NCI-H2196 treated with DMSO at 0.1 percent for 48 hours (cell line): Measurements from ENCODE around the gene CLEC11A.
A peak's percentile ranks its signal among the peaks of the same experiment; 100 is the strongest.

ENCODE experiments used
- DNase-seq: peaks from one replicate; lab custom pipeline; 2025; ENCODE audit not compliant: unreplicated experiment; lab: John Stamatoyannopoulos, UW

Gene CLEC11A

DNA sequence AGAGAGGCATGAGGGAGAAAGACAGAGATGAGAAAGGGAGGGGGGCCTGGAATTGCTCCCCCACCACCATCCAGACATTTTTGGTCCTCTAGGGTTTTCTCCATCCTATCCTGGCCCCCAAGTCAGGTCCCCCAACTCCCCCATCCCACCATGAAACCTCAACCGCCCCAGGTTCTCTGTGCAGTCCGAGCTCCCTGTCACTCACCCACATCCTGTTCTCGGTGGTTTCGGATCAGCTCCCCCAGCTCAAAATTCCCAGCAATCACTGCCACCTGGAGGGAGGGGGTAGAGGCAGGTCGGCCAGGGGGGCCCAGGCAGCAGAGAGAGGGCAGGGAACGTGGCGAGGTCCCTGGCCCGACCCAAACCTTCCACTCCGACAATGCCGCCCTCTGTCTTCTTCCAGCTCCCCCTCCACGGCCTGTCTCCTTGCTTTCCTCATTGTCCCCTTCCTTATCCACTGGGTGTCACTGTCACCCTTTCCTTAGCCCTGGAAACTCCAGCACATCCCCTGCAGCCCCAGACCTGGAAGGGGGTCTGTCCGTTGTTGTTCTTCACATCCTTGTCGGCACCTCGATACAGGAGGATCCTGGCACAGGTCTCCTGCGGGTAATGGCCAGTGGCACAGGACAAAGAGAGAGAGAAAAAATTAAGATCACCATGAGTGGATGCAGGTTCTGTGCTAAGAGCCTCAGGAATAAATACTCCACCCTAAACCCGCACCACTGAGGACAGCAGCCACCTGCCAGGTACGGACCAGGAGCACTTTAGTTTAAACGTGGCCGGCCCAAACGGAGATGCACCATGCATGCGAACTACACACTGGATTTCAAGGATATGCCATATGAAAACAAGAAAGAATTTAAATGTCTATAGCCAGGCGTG, 19.0 kb upstream of the CLEC11A start:
- DNase-seq, result no peak

DNA sequence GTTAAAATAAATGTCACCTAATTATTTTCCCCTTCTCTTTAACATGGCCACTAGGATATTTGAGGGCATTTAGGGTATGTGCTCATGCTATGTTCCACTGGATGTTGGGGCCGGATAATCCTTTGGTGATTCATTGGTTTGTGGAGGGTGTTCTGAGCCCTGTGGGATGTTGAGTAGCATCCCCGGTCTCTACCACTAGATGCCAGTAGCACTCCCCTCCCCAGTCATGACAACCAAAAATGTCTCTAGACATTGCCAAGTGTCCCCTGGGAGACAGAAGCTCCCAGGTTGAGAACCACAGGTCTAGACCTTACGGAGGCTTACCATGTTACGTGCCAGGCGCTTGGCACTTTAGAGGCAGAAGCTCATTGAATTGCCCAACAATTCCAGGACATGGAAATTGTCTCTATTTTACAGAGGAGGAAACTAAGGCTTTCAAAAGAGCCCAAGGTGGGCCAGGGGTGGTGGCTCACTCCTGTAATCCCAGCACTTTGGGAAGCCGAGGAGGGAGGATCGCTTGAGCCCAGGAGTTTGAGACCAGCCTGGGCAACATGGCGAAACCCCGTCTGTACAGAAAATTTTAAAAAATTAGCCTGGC, 17.6 kb upstream of the CLEC11A start:
- peak; percentile 39 for DNase-seq

DNA sequence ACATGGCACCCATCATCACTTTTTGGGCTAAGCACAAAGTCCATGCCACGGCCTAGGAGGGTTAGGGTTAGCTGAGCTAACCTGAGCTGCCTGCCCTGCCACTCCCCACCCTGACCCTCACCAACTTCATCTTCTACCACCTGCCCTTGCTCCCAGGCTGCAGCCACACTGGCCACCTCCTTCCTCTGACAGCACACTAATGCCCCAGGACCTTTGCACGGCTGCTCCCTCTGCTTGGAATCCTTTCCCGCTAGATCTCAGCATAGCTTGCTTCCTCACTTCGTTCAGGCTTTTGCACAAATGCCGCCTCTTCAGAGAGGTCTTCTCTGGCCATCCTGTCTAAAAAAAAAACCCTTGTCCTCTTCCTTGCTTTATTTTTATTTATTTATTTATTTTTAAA, 16.8 kb upstream of the CLEC11A start:
- DNase-seq, result no peak

DNA sequence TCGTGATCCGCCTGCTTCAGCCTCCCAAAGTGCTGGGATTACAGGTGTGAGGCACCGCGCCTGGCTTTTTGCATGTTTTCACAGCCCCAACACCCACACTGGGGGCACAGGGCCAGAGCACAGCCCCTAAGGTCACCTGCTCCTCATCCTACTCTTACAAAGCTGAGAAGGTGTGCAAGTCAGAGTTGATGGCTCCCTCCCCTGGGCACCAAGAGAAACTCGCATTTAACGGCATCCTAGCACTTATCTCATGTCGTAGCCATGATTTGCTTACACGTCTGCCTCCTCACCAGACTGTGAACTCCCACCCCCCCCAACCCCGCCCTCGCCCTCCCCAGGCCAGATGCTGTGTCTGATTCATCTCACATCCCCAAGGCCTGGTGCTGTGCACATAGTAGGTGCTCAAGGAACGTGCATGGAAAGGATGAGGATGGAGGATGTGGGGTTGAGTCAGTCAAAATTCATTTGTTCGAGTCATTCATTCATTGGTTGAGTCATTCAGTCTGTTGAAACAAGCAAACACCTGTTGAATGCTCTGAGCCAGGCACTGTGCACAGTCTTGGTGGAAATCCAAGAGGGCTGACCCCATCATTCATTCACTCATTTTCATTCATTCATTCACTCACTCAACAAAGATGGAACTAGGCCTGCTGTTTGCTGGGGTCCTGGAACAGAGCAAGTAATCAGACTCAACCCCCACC, 14.8 kb upstream of the CLEC11A start:
- DNase-seq, result no peak

DNA sequence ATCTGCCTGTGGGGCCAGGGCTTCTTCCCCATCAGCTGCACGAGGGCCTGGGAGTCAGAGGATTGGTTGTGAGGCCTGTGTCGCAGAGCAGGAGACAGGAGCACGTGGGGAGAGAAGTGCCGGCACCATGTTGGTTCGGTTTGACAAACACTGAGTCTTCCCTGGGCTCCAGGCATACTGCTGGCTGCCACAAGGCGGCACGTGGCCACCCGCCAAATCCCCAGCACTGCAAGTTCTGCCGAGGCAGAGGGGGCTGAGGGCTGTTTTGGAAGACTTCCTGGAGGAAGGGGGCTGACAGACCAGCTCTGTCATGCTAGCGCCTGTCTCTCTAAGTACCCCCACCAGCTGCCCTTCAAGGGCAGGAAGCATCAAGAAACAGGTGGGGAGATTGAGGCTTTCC, 13.1 kb upstream of the CLEC11A start:
- peak; percentile 68 for DNase-seq

DNA sequence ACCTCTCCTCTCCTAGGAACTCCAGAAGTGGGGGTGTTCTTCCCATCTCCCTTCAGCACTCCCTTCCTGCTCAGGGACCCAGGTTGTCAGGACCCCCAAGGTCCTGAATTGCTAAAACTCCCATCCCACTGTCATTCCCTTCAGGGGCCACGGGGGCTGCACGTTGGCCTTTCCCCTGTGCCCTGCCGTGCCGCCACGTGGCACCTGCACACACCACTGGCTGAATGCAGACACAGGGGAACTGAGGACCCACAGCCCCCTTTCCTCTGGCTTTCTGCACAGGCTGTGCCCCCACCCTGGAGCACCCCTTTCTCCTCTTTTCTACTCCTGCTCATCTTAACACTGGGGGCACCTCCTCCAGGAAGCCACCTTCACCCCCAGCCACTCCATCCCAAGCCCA, 12.6 kb upstream of the CLEC11A start:
- DNase-seq, result no peak

DNA sequence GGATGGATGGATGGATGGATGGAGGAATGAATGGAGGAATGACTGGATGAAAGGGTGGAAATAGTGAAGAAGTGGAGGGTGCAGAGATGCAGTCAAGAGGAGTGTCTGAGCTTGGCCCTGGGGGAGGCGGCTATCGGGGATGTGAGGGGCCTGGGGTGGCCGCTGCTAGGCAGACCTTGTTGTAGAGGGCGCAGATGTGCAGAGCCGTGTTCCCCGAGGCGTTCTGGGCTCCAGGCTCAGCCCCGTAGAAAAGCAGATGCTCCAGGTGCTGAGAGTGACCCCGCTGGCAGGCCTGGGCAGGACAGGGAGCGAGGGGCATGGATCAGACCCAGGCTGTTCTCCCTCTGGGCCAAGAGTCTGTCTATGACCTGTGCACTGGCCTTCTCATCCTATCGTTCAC, 12.0 kb upstream of the CLEC11A start:
- DNase-seq, result no peak

DNA sequence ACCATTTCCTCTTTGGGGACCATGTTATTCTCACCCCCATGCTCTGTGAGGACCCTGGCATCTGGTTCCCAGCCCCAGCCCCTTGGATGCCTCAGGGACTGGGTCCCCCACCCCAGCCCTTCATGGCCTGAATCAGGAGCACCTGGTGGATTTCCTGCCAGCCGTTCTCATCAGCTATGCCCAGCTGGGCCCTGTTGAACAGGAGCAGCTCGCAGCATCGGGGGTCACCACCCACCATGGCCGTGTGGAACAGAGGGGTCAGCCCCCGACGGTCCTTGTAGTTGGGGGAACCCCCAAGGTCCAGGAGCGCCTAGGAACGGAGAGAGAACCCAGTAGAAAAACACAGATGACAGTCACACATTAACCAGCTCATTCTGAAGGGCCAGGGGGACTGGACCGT, 11.4 kb upstream of the CLEC11A start:
- no peak for DNase-seq

DNA sequence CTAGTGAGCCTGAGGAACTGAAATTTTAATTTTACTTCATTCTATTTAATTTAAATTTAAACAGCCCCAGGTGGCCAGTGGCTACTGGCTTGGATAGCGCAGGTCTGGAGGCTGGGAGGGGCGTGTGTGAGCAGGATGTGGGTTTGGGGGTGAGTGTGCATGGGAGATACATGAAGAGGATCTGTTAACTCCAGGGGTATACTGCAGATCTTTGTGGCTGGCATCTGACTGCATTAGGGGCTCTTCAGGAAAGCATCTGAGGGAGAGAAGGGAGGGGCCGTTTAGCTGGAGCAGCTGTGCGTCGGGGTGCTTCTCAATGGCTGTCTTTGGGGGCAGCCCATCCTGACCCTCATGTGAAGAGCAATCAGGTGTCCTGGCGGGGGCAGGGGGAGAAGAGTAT, 10.3 kb upstream of the CLEC11A start:
- DNase-seq, result no peak

DNA sequence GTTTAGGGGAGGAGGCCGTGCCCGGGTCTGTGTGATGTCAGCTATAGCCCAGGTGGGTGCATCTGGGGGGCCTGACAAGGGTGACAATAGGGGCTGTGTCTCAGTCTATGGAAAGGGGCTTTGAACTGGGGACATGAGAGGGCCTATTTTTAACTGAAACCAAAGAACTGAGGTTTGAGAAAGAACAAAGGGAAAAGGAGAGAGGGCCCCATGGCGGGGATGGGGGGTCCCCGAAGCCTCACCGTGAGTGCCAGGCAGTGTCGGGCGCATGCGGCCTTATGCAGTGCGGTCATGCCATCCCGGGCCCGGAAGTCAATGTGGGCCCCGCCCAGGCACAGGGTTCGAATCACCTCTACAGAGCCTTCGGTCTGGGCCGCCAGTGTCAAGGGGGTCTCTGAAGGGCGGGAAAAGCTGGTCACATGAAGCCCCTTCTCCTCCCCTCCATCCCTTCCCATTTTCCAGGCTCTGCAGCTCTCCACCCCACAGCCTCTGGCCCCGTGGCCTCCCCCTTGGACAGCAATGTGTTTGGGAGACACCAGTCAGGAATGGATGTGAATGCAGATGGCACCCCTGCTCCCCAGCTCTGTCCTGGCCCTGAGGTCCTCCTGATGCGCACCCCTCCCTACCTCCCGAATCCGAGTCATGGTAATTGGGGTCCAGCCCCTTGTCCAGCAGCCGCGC, 9.5 kb upstream of the CLEC11A start:
- DNase-seq, result no peak

DNA sequence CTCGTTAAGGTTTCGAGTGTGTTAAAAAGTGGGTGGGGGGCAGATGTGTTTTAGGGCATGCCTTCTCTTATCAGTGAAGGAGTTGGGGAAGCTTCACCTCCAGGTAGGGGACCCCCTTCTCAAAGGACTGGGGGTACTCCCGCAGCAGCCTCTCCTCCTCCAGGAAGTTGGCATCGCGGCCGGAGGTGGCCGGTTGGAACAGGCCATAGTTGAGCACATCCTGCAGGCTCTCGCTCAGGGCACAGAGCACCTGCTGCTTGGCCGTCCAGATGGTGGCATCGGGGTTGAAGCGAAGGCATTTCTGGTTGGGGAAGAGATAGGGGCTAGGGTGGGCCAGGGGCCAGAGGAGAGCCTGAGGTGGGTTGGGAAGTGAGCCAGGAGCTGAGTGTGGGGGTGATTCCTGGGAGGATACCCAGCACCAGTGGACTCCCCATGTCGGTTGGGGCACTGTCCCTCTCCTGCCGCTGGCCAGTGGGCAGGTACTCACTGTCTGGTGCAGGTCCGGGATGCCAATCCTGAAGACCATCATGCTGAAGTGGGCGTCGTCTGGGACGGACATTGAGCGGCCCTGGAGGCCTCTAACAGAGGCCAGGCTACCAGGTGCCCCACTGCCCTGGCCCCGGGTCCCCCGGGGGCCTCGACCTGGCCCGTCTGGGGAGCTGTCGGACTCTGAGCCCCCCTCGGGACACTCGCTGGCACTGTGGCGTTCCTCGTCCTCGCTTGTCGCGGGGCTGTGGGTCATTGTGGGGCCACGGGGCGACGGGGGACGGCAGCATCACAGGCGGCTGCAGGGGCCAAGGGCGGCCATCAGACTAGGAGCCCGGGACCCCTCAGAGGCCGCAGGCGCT, 6.8 kb upstream of the CLEC11A start:
- no peak for DNase-seq

DNA sequence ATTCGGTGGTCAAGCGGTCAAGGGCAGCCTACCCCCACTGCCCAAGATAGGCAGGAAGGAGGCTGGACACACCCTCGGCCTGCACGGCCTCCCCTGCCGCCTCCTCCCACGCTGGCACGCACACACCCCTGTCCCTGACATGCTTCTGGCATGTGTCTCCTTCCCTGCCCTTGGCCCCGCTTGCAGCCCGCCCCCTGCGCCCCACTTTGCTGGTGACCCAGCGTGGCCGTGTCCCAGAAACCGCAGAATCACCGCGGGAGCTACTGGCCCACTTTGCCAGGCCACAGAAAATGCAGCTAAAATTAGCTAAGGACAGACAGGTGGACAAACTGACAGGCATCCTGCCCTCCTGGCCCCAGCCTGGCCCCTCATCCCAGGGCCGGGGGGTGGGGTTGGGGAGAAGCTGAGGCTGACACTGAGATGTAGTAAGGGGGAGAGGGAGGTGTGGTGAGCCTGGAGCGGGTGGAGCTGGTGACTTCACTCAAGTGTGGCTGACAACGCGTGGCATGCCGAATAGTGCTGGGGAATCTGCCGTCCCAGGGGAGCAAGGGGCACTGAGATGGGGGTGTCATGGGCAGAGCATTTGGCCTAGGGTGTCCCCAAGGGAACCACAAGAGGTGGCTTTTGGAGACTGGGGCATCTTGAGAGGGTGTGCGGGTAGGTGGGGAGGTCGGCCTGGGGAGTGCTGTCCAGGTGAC, 6.0 kb upstream of the CLEC11A start:
- DNase-seq, result no peak

DNA sequence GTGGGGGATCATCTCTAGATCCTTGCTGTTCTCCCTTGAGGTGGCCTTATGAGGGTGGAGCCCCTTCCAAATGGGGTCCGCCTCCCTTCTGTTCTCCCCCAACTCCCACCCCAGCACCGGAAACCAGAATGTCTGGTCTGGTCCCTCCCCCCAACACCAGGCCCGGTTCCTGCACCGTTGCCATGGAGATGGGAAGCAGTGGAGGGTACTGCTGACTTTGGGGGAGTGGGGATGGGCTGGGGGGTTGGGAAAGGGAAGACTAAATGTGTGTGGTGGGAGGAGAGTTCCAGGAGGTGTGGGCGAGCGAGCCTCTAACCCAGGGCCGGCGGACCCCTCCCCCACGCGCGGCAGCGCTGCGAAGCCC, 5.3 kb upstream of the CLEC11A start:
- no peak for DNase-seq

DNA sequence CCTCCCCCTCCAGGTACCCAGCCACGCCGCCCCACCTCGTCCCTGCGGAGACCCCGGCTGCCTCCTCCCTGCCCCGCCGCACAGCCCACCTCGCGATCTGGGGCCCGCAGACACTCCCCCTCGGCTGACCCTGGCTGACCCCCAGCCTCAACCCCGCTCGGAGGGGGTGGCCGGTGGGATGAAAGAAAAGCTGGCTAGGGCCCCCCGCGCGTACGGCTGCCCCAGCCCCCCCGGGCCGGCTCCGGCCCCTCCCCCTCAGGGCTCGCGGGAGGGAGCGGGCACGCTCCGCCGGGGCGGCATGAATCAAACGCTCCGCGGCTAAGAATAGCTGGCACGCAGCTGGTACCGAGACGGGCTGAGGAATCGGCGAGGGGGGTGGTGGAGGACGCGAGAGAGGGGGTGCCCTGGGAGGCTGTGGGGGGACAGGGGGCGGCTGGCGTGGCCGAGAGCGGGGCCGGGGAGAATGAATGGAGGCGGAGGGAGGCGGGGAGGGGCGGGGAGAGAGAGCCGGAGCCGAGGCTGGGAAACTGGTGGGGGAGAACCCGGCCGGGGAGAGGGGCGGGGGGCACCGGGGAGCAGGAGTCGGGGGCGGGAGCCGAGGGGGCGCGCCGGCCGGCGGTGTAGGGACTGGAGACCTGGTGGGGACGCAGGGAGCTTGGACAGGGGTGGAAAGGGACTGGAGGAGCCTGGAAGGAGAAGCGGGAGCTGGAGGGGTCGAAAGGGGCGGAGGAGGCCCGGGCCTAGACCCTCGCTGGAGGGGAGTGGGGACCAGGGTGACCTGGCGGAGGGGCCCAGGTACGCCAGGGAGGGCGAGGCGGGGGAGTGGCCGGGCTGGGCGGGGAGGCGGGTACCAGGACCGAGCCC, 4.7 kb upstream of the CLEC11A start:
- no peak for DNase-seq

DNA sequence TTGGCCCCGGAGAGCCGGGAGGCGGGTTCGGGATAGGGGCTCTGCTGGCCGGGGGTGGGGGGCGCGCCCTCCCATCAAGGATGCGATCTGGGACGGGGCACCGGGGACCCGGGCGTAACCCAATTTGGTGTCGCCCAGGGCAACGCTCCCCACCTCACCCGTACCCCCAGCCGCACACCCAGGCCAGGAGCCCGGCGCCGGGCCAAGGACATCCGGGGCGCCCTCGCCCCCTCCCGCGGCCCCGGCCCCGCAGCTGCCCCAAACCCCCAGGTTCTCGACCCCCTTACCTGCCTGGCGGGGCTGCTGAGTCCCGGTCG, 4.1 kb upstream of the CLEC11A start:
- DNase-seq, result no peak

DNA sequence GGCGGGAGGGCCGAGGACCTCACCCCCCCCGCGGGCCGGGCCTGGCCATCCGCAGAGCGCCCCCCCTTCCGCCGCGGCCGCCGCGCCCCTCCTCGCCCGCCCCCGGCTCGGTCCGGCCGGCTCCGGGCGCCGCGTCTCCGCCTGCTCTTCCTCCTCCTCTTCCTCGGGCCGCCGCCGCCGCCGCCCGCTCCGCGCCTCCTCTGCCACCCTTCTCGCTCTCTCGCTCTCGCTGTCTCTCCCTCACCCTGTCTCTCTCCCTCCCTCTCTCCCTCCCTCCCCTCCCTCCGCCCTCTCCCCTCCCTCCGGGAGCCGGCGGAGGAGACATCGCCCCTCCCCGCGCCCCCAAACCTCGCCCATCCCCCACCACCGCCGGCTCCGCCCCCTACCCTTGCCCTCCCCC, 3.6 kb upstream of the CLEC11A start, which contains the start of gene SHANK1:
Gene SHANK1 (minus strand): TSS at position 237 of the 400 bp plus-strand sequence. CDS start 2,883 bp downstream, outside the sequence.
- DNase-seq, result no peak

DNA sequence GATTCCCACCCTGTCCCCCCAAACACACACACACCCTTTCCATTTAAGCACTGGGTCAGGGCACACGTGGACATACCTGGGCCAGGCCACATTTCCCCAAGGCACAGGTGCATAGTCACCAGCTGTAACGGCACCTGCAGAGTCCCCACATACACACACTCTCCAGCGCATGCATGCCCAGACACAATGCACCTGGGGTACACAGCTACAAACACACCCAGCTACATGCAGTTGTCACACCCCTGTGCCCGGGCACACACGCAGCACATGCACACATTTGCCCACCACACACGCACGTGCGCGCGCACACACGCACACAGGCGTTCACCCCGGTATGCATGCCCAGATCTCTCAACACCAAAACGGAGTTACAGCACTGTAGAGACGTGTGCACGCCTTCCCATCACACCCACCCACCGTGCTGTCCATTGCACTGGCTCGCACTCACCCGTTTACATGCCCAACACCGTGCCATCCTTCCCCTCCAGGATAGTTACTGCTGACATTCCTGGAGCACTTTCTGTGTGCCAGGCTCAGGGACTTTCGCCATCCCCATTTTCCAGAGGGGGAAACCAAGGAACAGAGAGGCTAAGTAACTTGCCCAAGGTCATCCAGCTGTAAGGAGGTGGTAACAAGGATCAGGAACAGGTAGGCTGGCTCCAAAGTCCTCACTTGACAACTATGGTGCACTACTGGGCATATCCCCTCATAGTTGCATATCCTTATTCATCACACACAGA, 2.8 kb upstream of the CLEC11A start:
- DNase-seq, result no peak

DNA sequence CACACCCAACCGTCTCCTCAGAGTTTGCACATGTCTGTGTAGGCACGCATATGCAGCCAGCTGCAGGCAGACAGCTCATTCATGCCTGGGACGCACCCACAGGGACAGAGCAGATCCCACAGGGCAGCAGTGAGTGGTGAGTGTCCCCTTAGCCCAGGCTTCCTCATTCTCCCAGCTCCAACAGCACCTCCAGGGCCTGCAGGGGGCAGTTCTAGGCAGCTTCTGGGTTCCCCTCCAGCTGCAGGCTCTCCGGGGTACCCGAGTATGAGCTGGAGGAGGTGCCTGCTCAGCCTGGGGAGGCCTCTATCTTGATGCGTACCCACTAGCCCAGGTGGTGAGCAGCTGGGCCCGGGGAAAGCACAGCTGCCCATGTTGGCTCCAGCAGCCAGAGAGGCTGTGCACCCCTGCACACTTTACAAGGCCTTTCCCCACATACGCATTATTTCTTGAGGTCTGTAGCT, 2.2 kb upstream of the CLEC11A start:
- no peak for DNase-seq
